Liver (tissue), 9 donors: ENCODE measurements around the gene RNF144A. TPM values are rescaled to one million over a fixed set of nuclear protein-coding genes. Genes with fewer than 3 reads are reported as not detected.

Source experiments
- DNase-seq: peaks from one replicate; pipeline ENCODE4 v3.0.0-alpha.2; 2017; ENCODE audit warnings: low spot score
- H3K27ac ChIP-seq, 2 donors: one replicate each; pipeline ENCODE4 v1.7.0; 2013; ENCODE audit warnings: inconsistent platforms in 2 of 2, low read length in 2 of 2, control low read depth in 1 of 2, low read depth in 1 of 2, mild to moderate bottlenecking in 1 of 2
- H3K27me3 ChIP-seq, 4 donors: one replicate each; pipeline versions ENCODE4 v1.6.1 to v1.7.0; 2013; ENCODE audit warnings: low read length in 3 of 4, inconsistent platforms in 1 of 4, mild to moderate bottlenecking in 1 of 4, moderate library complexity in 1 of 4; ENCODE audit not compliant: control insufficient read depth in 4 of 4, insufficient read depth in 4 of 4
- H3K36me3 ChIP-seq, 4 donors: one replicate each; pipeline versions ENCODE4 v1.6.1 to v1.7.0; 2013; ENCODE audit warnings: low read length in 3 of 4, mild to moderate bottlenecking in 3 of 4, low read depth in 1 of 4, moderate library complexity in 1 of 4; ENCODE audit not compliant: control insufficient read depth in 4 of 4, insufficient read depth in 3 of 4
- H3K4me1 ChIP-seq, 4 donors: one replicate each; pipeline versions ENCODE4 v1.6.1 to v1.7.0; 2013; ENCODE audit warnings: low read length in 3 of 4, mild to moderate bottlenecking in 3 of 4, moderate library complexity in 1 of 4; ENCODE audit not compliant: control insufficient read depth in 4 of 4, insufficient read depth in 4 of 4
- H3K4me3 ChIP-seq, 3 donors: one replicate each; pipeline versions ENCODE4 v1.6.1 to v1.7.0; 2013; ENCODE audit warnings: low read length in 3 of 3, control low read depth in 1 of 3, low read depth in 1 of 3, mild to moderate bottlenecking in 1 of 3
- H3K9ac ChIP-seq, 2 donors: one replicate each; pipeline ENCODE4 v1.7.0; 2013; ENCODE audit warnings: low read length in 2 of 2, mild to moderate bottlenecking in 2 of 2, moderate library complexity in 2 of 2, control low read depth in 1 of 2, low read depth in 1 of 2
- H3K9me3 ChIP-seq, 4 donors: one replicate each; pipeline versions ENCODE4 v1.6.1 to v1.7.0; 2013; ENCODE audit warnings: low read length in 3 of 4; ENCODE audit not compliant: control insufficient read depth in 4 of 4
- EGR1 ChIP-seq, 2 donors: IDR thresholded peaks; 2 replicates each; pipeline ENCODE4 v1.6.1; 2016 to 2018; ENCODE audit warnings: antibody characterized with exemption in 2 of 2, low read depth in 2 of 2
- FOXA1 ChIP-seq: IDR thresholded peaks from 2 replicates; pipeline ENCODE4 v1.6.1; 2016; ENCODE audit warnings: antibody characterized with exemption
- FOXA2 ChIP-seq: IDR thresholded peaks from 2 replicates; pipeline ENCODE4 v1.6.1; 2016; ENCODE audit warnings: antibody characterized with exemption
- GABPA ChIP-seq, 2 donors: IDR thresholded peaks in 1 of 2; conservative IDR thresholded peaks in 1 of 2; 2 replicates each; pipeline ENCODE4 v1.6.1; 2016; ENCODE audit warnings: antibody characterized with exemption in 2 of 2, mild to moderate bottlenecking in 1 of 2, moderate library complexity in 1 of 2
- HNF4A ChIP-seq, 2 donors: conservative IDR thresholded peaks; 2 replicates each; pipeline ENCODE4 v1.6.1; 2016; ENCODE audit warnings: antibody characterized with exemption in 2 of 2, mild to moderate bottlenecking in 2 of 2
- HNF4G ChIP-seq: IDR thresholded peaks from 2 replicates; pipeline ENCODE4 v1.6.1; 2016; ENCODE audit warnings: antibody characterized with exemption
- JUND ChIP-seq, 2 donors: IDR thresholded peaks; 2 replicates each; pipeline ENCODE4 v1.6.1; 2016; ENCODE audit warnings: antibody characterized with exemption in 2 of 2
- NR2F2 ChIP-seq: IDR thresholded peaks from 2 replicates; pipeline ENCODE4 v1.6.1; 2016; ENCODE audit warnings: antibody characterized with exemption
- RAD21 ChIP-seq, 2 donors: IDR thresholded peaks; 2 replicates each; pipeline ENCODE4 v1.6.1; 2016; ENCODE audit warnings: antibody characterized with exemption in 2 of 2, mild to moderate bottlenecking in 2 of 2
- RXRA ChIP-seq, 2 donors: IDR thresholded peaks; 2 replicates each; pipeline ENCODE4 v1.6.1; 2017 to 2018; ENCODE audit warnings: antibody characterized with exemption in 2 of 2, mild to moderate bottlenecking in 1 of 2
- SP1 ChIP-seq: IDR thresholded peaks from 2 replicates; pipeline ENCODE4 v1.6.1; 2018; ENCODE audit warnings: antibody characterized with exemption, mild to moderate bottlenecking
- TAF1 ChIP-seq: conservative IDR thresholded peaks from 2 replicates; pipeline ENCODE4 v1.6.1; 2016; ENCODE audit warnings: antibody characterized with exemption, mild to moderate bottlenecking
- YY1 ChIP-seq: IDR thresholded peaks from 2 replicates; pipeline ENCODE4 v1.6.1; 2016; ENCODE audit warnings: antibody characterized with exemption, mild to moderate bottlenecking
- WGBS: extraction: QIAGEN DNeasy Blood & Tissue Kit; methylation state at CpG from one replicate; pipeline ENCODE4 v1.1.7; 2013; 5-methylcytosine and 5-hydroxymethylcytosine counted together
- polyA plus RNA-seq, 2 donors: library from polyadenylated mRNA; stranded (reverse) in 1 of 2; unstranded in 1 of 2; fragments of 200-250 nt in 1 of 2; fragments of >200 nt in 1 of 2; fragmentation: Nextera tagmentation in 1 of 2; extraction: Ambion mirVana in 1 of 2; gene quantifications; one replicate each; pipeline versions ENCODE4 v1.2.1 to v1.2.3, GENCODE V29; 2013 to 2015
- total RNA-seq, 2 donors: library from RNA; depleted of rRNA; stranded (reverse); fragments of >200 nt; gene quantifications; one replicate each; pipeline ENCODE4 v1.2.3, GENCODE V29; 2014
- TF ChIP-seq, protein P1 (sequence below): IDR thresholded peaks from 2 replicates; pipeline ENCODE4 v1.6.1; 2016; ENCODE audit warnings: antibody characterized with exemption
- TF ChIP-seq, protein P2 (sequence below): IDR thresholded peaks from 2 replicates; pipeline ENCODE4 v1.6.1; 2016; ENCODE audit warnings: antibody characterized with exemption, mild to moderate bottlenecking
- TF ChIP-seq, protein P3 (sequence below): IDR thresholded peaks from 2 replicates; pipeline ENCODE4 v1.6.1; 2016; ENCODE audit warnings: antibody characterized with exemption
- TF ChIP-seq, protein P4 (sequence below): fragments of 150-350 bp; IDR thresholded peaks from 2 replicates; pipeline ENCODE4 v1.5.1; 2017; ENCODE audit warnings: improper control_type of control experiment, low read depth, low read length; ENCODE audit not compliant: missing input control
- TF ChIP-seq, protein P5 (sequence below): IDR thresholded peaks from 2 replicates; pipeline ENCODE4 v1.6.1; 2016; ENCODE audit warnings: antibody characterized with exemption
- donor health status: healthy.
- donor health status: healthy.
- donor health status: healthy.
- donor health status: healthy.
- donor health status: healthy.

The RNF144A gene
- total and polyA plus RNA-seq, 4 donors = 1.0 to 10.4 (median 2.3) TPM

DNA sequence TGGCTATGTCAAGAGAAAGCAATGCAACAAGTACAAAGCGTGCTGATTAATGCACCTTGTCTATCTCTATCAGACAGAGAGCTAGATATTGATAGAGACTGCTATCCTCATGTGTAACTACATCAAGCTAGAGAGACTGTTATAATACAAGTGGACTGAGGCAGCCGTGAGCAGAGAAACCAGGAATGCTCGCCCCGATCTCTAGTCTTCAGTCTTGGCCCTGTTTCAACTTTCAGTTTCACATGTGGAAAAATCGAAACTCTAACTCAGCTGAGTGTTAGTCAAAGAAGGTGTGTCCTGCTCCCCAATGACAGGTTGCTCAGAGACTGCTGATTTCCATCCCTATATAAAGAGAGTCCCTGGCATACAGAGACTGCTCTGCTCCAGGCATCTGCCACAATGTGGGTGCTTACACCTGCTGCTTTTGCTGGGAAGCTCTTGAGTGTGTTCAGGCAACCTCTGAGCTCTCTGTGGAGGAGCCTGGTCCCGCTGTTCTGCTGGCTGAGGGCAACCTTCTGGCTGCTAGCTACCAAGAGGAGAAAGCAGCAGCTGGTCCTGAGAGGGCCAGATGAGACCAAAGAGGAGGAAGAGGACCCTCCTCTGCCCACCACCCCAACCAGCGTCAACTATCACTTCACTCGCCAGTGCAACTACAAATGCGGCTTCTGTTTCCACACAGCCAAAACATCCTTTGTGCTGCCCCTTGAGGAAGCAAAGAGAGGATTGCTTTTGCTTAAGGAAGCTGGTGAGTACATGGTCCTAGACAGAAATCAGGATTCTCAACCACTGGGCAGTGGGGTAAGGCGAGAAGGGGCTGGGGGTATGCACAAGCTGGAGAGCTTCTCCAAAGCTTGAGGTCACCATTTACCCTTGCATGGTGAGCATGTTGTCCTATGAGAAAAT is 39.6 kb upstream of the RNF144A start, which contains the start of gene RSAD2:
RSAD2 (plus strand) TSS at position 376 of the 903 bp plus-strand sequence; CDS start at position 400, 24 bp downstream.
- H3K9me3 ChIP-seq = peaks cover 0 to 2% (median 0%) of the 10 kb centered on the region in 4 donors
- H3K4me3 ChIP-seq = peak within 1 kb of the TSS; percentile 63 to 85 (median 85)
- WGBS = 32% methylated on average over 10 of the region's 10 CpGs
- no peaks in the 10 kb centered on the region for H3K36me3 ChIP-seq
- peak within 1 kb of the TSS; percentile 60 to 63 for H3K9ac ChIP-seq
- H3K4me1 ChIP-seq = peaks cover 0 to 15% (median 10%) of the 10 kb centered on the region in 4 donors
- TF ChIP-seq RXRA (IDR thresholded peaks at IDR 0.05) (peak; percentile 16 to 32), HNF4G (no peak), HNF4A (conservative IDR thresholded peaks at IDR 0.05) (peak in 1 of 2 donors; percentile 18), FOXA2 (no peak), EGR1 (IDR thresholded peaks at IDR 0.05; ENCODE audit: low read depth in 2 of 2) (no peak), YY1 (peak; percentile 68), FOXA1 (no peak), GABPA (IDR thresholded peaks at IDR 0.05 in 1 of 2, conservative IDR thresholded peaks at IDR 0.05 in 1 of 2) (no peak), TAF1 (no peak), NR2F2 (no peak), JUND (IDR thresholded peaks at IDR 0.05) (no peak), RAD21 (IDR thresholded peaks at IDR 0.05) (no peak), SP1 (peak; percentile 52)
- TF ChIP-seq, protein P1, sequence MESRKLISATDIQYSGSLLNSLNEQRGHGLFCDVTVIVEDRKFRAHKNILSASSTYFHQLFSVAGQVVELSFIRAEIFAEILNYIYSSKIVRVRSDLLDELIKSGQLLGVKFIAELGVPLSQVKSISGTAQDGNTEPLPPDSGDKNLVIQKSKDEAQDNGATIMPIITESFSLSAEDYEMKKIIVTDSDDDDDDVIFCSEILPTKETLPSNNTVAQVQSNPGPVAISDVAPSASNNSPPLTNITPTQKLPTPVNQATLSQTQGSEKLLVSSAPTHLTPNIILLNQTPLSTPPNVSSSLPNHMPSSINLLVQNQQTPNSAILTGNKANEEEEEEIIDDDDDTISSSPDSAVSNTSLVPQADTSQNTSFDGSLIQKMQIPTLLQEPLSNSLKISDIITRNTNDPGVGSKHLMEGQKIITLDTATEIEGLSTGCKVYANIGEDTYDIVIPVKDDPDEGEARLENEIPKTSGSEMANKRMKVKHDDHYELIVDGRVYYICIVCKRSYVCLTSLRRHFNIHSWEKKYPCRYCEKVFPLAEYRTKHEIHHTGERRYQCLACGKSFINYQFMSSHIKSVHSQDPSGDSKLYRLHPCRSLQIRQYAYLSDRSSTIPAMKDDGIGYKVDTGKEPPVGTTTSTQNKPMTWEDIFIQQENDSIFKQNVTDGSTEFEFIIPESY = no peak
- TF ChIP-seq, protein P2, sequence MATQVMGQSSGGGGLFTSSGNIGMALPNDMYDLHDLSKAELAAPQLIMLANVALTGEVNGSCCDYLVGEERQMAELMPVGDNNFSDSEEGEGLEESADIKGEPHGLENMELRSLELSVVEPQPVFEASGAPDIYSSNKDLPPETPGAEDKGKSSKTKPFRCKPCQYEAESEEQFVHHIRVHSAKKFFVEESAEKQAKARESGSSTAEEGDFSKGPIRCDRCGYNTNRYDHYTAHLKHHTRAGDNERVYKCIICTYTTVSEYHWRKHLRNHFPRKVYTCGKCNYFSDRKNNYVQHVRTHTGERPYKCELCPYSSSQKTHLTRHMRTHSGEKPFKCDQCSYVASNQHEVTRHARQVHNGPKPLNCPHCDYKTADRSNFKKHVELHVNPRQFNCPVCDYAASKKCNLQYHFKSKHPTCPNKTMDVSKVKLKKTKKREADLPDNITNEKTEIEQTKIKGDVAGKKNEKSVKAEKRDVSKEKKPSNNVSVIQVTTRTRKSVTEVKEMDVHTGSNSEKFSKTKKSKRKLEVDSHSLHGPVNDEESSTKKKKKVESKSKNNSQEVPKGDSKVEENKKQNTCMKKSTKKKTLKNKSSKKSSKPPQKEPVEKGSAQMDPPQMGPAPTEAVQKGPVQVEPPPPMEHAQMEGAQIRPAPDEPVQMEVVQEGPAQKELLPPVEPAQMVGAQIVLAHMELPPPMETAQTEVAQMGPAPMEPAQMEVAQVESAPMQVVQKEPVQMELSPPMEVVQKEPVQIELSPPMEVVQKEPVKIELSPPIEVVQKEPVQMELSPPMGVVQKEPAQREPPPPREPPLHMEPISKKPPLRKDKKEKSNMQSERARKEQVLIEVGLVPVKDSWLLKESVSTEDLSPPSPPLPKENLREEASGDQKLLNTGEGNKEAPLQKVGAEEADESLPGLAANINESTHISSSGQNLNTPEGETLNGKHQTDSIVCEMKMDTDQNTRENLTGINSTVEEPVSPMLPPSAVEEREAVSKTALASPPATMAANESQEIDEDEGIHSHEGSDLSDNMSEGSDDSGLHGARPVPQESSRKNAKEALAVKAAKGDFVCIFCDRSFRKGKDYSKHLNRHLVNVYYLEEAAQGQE = no peak
- TF ChIP-seq, protein P3, sequence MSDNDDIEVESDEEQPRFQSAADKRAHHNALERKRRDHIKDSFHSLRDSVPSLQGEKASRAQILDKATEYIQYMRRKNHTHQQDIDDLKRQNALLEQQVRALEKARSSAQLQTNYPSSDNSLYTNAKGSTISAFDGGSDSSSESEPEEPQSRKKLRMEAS = peak; percentile 45
- TF ChIP-seq, protein P4, sequence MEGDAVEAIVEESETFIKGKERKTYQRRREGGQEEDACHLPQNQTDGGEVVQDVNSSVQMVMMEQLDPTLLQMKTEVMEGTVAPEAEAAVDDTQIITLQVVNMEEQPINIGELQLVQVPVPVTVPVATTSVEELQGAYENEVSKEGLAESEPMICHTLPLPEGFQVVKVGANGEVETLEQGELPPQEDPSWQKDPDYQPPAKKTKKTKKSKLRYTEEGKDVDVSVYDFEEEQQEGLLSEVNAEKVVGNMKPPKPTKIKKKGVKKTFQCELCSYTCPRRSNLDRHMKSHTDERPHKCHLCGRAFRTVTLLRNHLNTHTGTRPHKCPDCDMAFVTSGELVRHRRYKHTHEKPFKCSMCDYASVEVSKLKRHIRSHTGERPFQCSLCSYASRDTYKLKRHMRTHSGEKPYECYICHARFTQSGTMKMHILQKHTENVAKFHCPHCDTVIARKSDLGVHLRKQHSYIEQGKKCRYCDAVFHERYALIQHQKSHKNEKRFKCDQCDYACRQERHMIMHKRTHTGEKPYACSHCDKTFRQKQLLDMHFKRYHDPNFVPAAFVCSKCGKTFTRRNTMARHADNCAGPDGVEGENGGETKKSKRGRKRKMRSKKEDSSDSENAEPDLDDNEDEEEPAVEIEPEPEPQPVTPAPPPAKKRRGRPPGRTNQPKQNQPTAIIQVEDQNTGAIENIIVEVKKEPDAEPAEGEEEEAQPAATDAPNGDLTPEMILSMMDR = no peak
- TF ChIP-seq, protein P5, sequence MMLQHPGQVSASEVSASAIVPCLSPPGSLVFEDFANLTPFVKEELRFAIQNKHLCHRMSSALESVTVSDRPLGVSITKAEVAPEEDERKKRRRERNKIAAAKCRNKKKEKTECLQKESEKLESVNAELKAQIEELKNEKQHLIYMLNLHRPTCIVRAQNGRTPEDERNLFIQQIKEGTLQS = no peak
- DNase-seq = no peak
- H3K27ac ChIP-seq = peak within 1 kb of the TSS; percentile 52 to 78
- H3K27me3 ChIP-seq = no peaks in the 10 kb centered on the region
